Epidermal melanocyte (primary cell): ENCODE results near the gene GARNL3.

ENCODE experiments used
- DNase-seq: peaks from one replicate; pipeline ENCODE4 v3.0.0; 2011; ENCODE audit warnings: low spot score; ENCODE audit not compliant: insufficient read length

The GARNL3 gene

DNA sequence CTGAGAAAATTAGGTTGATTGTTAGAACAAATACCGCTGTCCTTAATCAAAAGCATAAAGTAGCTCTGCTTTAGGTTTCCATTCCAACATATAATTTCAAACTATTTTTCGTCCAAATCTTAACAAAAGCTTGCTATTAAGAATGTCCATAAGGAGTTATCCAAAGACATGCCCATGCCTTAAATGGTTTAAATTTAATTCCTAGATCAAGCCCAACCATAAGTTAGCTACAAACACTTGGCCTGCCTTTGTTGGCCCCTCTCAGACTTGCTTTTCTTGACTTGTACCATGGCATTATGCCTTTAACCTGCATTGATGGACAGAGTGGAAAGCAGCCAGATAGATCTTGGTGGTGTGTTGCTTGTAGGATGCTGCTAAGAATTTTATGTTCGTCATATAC is 8.8 kb downstream of the GARNL3 start:
- no peak for DNase-seq

GRCh38 chr9:127277099-127277498 is 12.5 kb downstream of the GARNL3 start:
- DNase-seq = no peak

DNA sequence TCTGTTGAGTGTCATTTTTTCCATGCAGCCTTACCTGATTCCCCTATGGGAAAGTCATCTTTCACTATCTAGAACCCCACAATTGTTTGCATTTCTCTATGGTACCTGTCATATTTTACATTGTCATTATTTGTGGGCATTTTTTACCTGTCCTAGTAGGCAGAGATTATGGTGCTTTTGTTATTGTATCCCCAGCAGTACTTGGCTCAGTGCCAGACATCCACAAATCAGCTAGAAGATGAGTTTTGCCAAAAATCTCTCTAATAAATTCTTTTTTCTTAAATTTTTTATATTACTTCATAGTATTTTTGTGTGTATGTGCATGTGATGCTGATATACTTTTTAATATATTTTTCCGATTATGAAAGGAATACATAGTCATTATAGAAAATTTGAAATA is 13.2 kb downstream of the GARNL3 start:
- DNase-seq = no peak

GRCh38 chr9:127278372-127278771 is 13.8 kb downstream of the GARNL3 start:
- DNase-seq = no peak

DNA sequence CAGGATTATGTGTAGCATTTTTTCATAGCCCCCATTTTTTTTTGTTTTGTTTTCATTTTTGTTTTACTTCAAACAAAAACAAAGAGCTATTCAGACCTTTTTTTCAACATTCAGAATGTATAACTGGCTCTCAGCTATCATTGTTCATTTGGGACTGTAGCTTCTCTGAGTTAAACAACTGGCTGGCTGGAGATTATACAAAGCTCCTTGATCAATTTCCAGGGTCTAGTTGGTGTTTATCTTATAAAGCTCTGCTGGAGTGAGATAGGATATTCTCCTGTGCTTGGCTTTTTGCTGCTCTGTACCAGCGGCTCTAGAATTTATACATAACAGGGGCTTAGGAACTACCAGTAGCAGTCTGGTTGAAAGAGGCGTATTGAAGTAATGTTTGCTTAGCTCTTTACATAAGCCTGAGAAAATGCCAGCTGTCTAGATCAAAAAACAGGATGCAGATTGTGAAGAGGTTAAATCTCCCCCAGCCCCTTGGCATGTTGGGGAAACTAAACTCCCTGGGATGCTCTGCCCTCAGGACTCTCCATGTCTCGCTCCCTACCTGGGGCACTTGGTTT is 15.2 kb downstream of the GARNL3 start:
- DNase-seq = no peak

- no peak for DNase-seq
Observed at GRCh38 chr9:127280880-127281660, 16.5 kb downstream of the GARNL3 start.

DNA sequence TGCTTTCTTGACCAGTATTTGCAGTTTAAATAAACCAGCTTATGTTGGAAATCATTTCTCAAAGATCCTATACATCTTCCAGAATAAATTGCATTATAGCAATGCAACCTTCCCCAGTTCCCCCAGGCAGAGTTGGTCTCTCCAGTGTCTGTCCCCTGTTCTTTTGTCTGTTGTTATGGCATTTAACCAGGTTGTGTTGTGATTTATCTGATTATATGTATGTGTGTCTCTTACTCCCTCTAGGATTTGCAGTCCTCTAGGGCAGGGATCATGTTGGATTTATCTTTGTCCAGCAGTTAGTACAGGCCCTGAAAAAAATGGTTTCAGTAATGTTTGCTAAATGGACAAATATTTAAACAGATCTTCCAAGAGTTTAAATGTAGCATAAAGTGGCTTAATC is 17.3 kb downstream of the GARNL3 start:
- DNase-seq = no peak

DNA sequence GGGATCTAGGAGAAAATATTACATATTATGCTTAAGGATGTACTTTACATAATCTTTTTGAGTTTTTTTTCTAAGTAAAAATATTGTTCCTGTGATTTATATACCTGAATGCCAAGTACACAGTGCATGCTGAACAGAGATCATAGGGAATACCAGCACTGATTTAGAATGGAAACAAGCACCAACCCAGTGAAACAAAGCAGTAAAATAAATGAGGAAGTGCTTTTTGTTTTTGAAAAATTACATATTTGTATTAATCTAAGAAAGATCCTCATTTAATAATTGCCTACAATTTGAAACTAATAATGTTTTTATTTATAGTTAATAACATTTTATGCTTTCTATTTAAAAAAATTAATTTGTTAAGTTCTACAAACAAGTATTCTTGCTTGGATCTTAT is 18.0 kb downstream of the GARNL3 start:
- no peak for DNase-seq

DNA sequence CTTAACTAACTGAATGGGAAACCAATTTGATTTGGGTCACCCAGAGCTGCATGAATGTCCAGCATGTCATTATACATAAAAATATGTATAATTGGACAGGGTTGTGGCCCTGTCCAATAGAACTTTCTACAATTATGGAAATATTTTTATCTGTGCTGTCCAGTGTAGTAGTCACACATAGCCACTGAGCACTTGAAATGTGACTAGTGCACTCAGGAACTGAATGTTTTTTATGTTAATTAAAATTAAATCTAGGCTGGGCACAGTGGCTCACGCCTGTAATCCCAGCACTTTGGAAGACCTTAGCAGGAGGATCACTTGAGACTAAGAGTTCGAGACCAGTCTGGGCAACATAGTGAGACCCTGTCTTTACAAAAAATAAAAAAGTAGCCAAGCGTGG is 18.6 kb downstream of the GARNL3 start:
- no peak for DNase-seq

DNA sequence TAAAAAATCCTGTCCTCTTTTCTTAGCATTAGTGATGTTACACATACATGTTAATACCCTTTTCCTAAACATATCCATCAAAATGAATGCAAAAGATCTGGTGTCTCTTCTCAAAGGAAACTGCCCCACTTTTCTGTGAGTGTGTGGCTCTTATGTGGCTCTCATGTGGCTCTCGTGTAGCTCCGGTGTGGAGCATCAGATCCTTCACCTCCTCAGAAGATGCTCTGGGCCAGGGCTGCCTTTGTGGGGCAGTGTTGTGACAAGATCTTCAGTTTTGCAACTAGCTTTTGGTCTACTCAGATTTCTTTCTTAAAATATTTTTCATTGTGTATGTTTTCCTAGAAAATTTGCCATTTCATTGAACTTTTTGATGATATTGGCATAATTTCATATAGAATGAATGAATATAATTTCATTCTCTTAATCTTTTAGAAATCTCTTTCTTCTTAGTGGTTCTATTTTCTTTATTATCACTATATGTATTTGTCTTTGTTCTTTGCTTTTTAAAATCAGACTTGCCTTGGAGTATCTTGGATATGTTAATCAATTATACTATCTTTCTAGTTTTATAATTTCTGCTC is 19.4 kb downstream of the GARNL3 start:
- no peak for DNase-seq

DNA sequence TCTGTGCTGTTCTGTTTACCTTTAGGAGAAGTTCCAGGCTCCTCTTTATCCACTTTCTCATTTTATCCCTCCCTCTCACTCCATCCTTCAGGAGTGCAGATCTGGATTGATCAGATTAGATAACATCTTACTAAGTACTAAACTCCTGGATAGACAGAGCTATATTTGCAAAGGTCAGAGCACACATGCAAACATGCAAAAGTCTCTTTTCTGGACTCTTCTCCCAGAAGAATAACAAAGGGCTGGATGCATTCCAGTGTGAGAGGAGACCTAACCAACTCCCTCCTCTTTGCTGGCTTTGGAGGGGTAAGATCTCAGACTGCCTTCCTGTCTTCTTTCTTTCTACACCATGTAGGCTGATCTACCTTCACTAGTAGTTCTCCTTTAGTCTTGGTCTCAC is 21.4 kb downstream of the GARNL3 start:
- DNase-seq = no peak

GRCh38 chr9:127290561-127291065 is 26.0 kb downstream of the GARNL3 start:
- no peak for DNase-seq

GRCh38 chr9:127291246-127291778 is 26.7 kb downstream of the GARNL3 start:
- DNase-seq = no peak

DNA sequence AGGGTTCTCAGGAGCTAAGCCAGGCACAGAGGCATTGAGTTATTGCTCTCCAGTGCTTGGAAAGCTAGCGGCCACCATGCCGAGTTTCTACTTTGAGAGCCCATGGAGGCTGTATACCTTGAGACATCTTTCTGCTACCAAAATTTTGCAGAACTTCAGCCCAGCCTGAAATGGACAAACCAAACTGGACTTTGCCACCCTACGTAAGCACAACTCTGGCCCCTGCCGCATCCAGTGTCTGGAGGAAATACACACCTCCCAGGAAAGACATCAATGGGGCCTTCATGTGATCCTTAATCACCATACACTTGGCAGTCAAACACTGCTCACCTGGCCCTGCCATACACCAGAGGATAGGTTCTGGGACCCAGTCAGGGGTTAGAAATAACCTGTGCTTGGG is 27.8 kb downstream of the GARNL3 start:
- DNase-seq = no peak

GRCh38 chr9:127293328-127293727 is 28.8 kb downstream of the GARNL3 start:
- no peak for DNase-seq

- no peak for DNase-seq
Observed at GRCh38 chr9:127293767-127294166, 29.2 kb downstream of the GARNL3 start.

DNA sequence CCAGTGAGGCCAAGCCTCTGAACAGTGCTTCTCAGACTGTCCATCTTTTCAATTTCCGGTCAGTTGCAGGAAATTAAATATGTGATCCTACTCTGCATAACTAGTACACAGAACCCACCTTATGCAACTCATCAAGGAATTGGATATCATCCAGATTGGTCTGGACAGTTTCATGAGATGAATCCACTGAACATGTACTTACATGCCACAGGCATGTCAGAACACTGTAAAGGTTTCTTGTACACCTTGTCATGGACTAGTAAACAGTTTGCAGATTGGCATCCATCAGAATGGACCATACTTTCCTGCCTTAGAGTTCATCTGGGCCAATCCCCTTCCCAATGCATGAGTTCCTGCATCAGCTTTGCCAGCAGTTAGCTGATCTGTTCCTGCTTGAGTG is 30.4 kb downstream of the GARNL3 start:
- no peak for DNase-seq

- DNase-seq = no peak
Observed at GRCh38 chr9:127300886-127301447, 36.4 kb downstream of the GARNL3 start.

- no peak for DNase-seq
Observed at GRCh38 chr9:127303830-127304229, 39.3 kb downstream of the GARNL3 start.

GRCh38 chr9:127305206-127305837 is 40.7 kb downstream of the GARNL3 start:
- no peak for DNase-seq

- DNase-seq = no peak
Observed at GRCh38 chr9:127305838-127306226, 41.3 kb downstream of the GARNL3 start.

DNA sequence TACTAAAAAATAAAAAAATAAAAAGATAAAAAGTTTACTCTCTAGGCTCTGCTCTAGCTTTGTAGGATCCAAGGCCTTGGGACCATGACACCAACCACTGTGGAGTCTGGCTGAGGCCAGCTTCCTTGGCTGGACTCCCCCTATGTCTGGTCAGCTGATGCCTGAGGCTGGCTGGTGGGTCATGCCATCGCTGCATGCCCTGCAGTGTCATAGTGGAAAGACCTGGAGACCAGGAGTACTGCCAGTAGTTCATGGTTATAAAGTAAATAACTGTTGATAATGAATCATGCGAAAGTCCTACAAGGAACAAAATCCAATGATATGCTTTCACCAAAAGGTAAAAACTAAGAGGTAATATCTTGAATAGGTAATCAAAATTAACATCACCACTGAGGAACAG is 43.2 kb downstream of the GARNL3 start:
- DNase-seq = no peak
